ENCODE data around the gene MLLT3. TPM values are rescaled to one million over a fixed set of nuclear protein-coding genes. Genes with fewer than 3 reads are reported as not detected.

The MLLT3 gene
- total and polyA plus RNA-seq, 2 experiments from 2014 or later = 40.0 to 58.3 TPM

GRCh38 chr9:20462410-20462809, 159.9 kb downstream of the MLLT3 start:
- Histone ChIP-seq H3K36me3 (no peaks in the 10 kb centered on the region), H3K4me1 (ENCODE audit: low read depth) (peaks cover 24% of the 10 kb centered on the region), H3K4me3 (no peak overlapping the region), H3K27me3 (no peaks in the 10 kb centered on the region), H3K9me3 (ENCODE audit: low read depth) (no peaks in the 10 kb centered on the region), H3K27ac (no peak overlapping the region)
- DNase-seq (ENCODE audit: low read depth in 1 of 2, low spot score in 1 of 2) = no peak
- TF ChIP-seq, protein P1, sequence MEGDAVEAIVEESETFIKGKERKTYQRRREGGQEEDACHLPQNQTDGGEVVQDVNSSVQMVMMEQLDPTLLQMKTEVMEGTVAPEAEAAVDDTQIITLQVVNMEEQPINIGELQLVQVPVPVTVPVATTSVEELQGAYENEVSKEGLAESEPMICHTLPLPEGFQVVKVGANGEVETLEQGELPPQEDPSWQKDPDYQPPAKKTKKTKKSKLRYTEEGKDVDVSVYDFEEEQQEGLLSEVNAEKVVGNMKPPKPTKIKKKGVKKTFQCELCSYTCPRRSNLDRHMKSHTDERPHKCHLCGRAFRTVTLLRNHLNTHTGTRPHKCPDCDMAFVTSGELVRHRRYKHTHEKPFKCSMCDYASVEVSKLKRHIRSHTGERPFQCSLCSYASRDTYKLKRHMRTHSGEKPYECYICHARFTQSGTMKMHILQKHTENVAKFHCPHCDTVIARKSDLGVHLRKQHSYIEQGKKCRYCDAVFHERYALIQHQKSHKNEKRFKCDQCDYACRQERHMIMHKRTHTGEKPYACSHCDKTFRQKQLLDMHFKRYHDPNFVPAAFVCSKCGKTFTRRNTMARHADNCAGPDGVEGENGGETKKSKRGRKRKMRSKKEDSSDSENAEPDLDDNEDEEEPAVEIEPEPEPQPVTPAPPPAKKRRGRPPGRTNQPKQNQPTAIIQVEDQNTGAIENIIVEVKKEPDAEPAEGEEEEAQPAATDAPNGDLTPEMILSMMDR (IDR thresholded peaks at IDR 0.05; ENCODE audit: low read depth, low read length) = peak; percentile 3

DNA sequence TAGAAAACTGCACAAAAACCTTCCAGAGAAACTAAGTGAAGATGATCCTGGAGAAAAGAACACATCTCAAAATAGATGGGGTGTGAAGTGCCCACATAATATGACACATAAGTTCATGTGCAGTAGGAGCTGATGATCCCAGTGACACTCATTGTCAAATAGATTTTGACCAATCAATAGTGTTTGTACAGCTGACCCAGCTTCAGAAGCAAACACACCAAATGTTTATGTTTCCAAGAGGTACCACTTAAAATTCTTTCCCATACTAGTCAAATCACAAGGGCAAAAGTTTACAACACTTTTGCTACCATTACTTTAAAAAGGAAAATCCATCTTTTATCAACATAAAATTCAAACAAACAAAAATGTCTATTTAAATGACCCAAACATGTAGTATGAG, 175.0 kb downstream of the MLLT3 start:
- Histone ChIP-seq H3K27ac (peak overlapping the region; percentile 62), H3K36me3 (no peaks in the 10 kb centered on the region), H3K4me1 (ENCODE audit: low read depth) (peaks cover 32% of the 10 kb centered on the region), H3K9me3 (ENCODE audit: low read depth) (no peaks in the 10 kb centered on the region), H3K27me3 (no peaks in the 10 kb centered on the region), H3K4me3 (no peak overlapping the region)
- TF ChIP-seq, protein P1 (IDR thresholded peaks at IDR 0.05; ENCODE audit: low read depth, low read length) = no peak
- DNase-seq (ENCODE audit: low read depth in 1 of 2, low spot score in 1 of 2) = peak in 1 of 2 donors; percentile 47

DNA sequence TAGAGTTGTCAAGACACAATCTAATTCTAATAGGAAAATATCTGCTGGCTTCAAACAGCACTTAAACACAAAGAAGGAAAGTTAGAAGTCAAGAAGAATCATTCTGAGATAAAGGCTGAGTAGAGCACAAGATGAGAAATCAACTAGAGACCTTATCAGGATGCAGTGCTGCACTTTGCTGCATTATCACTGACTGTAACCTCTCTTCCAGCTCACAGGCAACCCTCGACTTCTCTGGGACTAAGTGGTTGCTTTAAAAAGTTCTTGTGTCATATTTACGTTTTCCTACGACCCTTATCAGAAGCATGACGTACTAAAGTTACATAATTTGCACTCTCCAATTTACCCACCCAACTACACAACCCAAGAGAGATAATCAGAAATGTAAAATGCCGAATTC, 176.1 kb downstream of the MLLT3 start:
- Histone ChIP-seq H3K4me1 (ENCODE audit: low read depth) (peaks cover 27% of the 10 kb centered on the region), H3K9me3 (ENCODE audit: low read depth) (no peaks in the 10 kb centered on the region), H3K36me3 (no peaks in the 10 kb centered on the region), H3K27me3 (no peaks in the 10 kb centered on the region), H3K27ac (peak overlapping the region; percentile 62), H3K4me3 (no peak overlapping the region)
- TF ChIP-seq, protein P1 (IDR thresholded peaks at IDR 0.05; ENCODE audit: low read depth, low read length) = no peak
- DNase-seq (ENCODE audit: low read depth in 1 of 2, low spot score in 1 of 2) = peak; percentile 2 to 50

GRCh38 chr9:20442461-20443319, 179.6 kb downstream of the MLLT3 start:
- DNase-seq (ENCODE audit: low read depth in 1 of 2, low spot score in 1 of 2) = no peak

GRCh38 chr9:20441711-20442423, 180.4 kb downstream of the MLLT3 start:
- Histone ChIP-seq H3K9me3 (ENCODE audit: low read depth) (no peaks in the 10 kb centered on the region), H3K27ac (no peak overlapping the region), H3K27me3 (no peaks in the 10 kb centered on the region), H3K36me3 (no peaks in the 10 kb centered on the region), H3K4me3 (no peak overlapping the region), H3K4me1 (ENCODE audit: low read depth) (peaks cover 26% of the 10 kb centered on the region)
- DNase-seq (ENCODE audit: low read depth in 1 of 2, low spot score in 1 of 2) = no peak
- TF ChIP-seq, protein P1 (IDR thresholded peaks at IDR 0.05; ENCODE audit: low read depth, low read length) = no peak

More at GRCh38 chr9:20442461-20443319, 179.6 kb downstream of the MLLT3 start:
- Histone ChIP-seq H3K9me3 (ENCODE audit: low read depth) (no peaks in the 10 kb centered on the region), H3K4me1 (ENCODE audit: low read depth) (peaks cover 29% of the 10 kb centered on the region), H3K4me3 (no peak overlapping the region), H3K27me3 (no peaks in the 10 kb centered on the region), H3K27ac (peak overlapping the region; percentile 4), H3K36me3 (no peaks in the 10 kb centered on the region)
- TF ChIP-seq, protein P1 (IDR thresholded peaks at IDR 0.05; ENCODE audit: low read depth, low read length) = no peak
